GM21529 (cell line): ENCODE data around the gene VPS36.
"Not testable (repeated sequence)": the region's sequence is repeated elsewhere in the genome, so short reads cannot be mapped to it uniquely, and the experiment has no call there.

Experiments used
- ATAC-seq: cut with Tn5 transposase; IDR thresholded peaks from one replicate; pipeline ENCODE4 v1.9.1; 2021; ENCODE audit not compliant: unreplicated experiment

VPS36 gene

GRCh38 chr13:52378312-52378711 is 72.1 kb downstream of the VPS36 start:
- no peak for ATAC-seq

GRCh38 chr13:52377898-52378297 is 72.5 kb downstream of the VPS36 start:
- no peak for ATAC-seq

GRCh38 chr13:52374873-52375411 is 75.5 kb downstream of the VPS36 start:
- no peak for ATAC-seq

GRCh38 chr13:52374389-52374788 is 76.0 kb downstream of the VPS36 start:
- ATAC-seq, result no peak

GRCh38 chr13:52373277-52373676 is 77.2 kb downstream of the VPS36 start:
- not testable (repeated sequence) for ATAC-seq

- no peak for ATAC-seq
These were observed 78.6 kb downstream of the VPS36 start for GRCh38 chr13:52371736-52372247.

GRCh38 chr13:52366291-52366690 is 84.1 kb downstream of the VPS36 start:
- ATAC-seq, result no peak
